ENCODE results near the gene DMRTB1. TPM values are rescaled to one million over a fixed set of nuclear protein-coding genes. Genes with fewer than 3 reads are reported as not detected.

The DMRTB1 gene
- total RNA-seq, 2 donors from 2014 or later = not detected

- Mint-ChIP-seq H3K27me3 (ENCODE audit: low read depth) (no peaks in the 10 kb centered on the region), H3K4me1 (ENCODE audit: low read depth) (no peaks in the 10 kb centered on the region), H3K27ac (no peak overlapping the region), H3K9me3 (no peaks in the 10 kb centered on the region), H3K4me3 (no peak overlapping the region), H3K36me3 (ENCODE audit: insufficient read depth in 2 of 2) (no peaks in the 10 kb centered on the region)
- ATAC-seq (replicated peaks in 1 of 2) = no peak
- DNase-seq = no peak
Measured at GRCh38 chr1:53442299-53442698, 16.9 kb upstream of the DMRTB1 start.

- no peaks in the 10 kb centered on the region for H3K36me3 Mint-ChIP-seq (ENCODE audit: insufficient read depth in 2 of 2)
- DNase-seq = no peak
- ATAC-seq (replicated peaks in 1 of 2) = no peak
- H3K27me3 Mint-ChIP-seq (ENCODE audit: low read depth) = peaks cover 10% of the 10 kb centered on the region
- no peak overlapping the region for H3K27ac Mint-ChIP-seq
- H3K4me1 Mint-ChIP-seq (ENCODE audit: low read depth) = no peaks in the 10 kb centered on the region
- H3K4me3 Mint-ChIP-seq = no peak overlapping the region
- no peaks in the 10 kb centered on the region for H3K9me3 Mint-ChIP-seq
Measured at GRCh38 chr1:53446051-53446450, 13.1 kb upstream of the DMRTB1 start.

- ATAC-seq (replicated peaks in 1 of 2) (no peak), DNase-seq (no peak)
- no peaks in the 10 kb centered on the region for H3K9me3 Mint-ChIP-seq
- H3K27ac Mint-ChIP-seq = no peak overlapping the region
- H3K4me1 Mint-ChIP-seq (ENCODE audit: low read depth) = no peaks in the 10 kb centered on the region
- no peak overlapping the region for H3K4me3 Mint-ChIP-seq
- H3K36me3 Mint-ChIP-seq (ENCODE audit: insufficient read depth in 2 of 2) = no peaks in the 10 kb centered on the region
- peaks cover 10% of the 10 kb centered on the region for H3K27me3 Mint-ChIP-seq (ENCODE audit: low read depth)
Measured at GRCh38 chr1:53447413-53447812, 11.8 kb upstream of the DMRTB1 start.

GRCh38 chr1:53448241-53448841 lies 10.9 kb upstream of the DMRTB1 start:
- no peaks in the 10 kb centered on the region for H3K9me3 Mint-ChIP-seq
- H3K27ac Mint-ChIP-seq = no peak overlapping the region
- no peak for DNase-seq
- ATAC-seq (replicated peaks in 1 of 2) = no peak
- H3K27me3 Mint-ChIP-seq (ENCODE audit: low read depth) = peaks cover 10% of the 10 kb centered on the region
- no peaks in the 10 kb centered on the region for H3K4me1 Mint-ChIP-seq (ENCODE audit: low read depth)
- H3K4me3 Mint-ChIP-seq = no peak overlapping the region
- no peaks in the 10 kb centered on the region for H3K36me3 Mint-ChIP-seq (ENCODE audit: insufficient read depth in 2 of 2)

- Mint-ChIP-seq H3K27me3 (ENCODE audit: low read depth) (peaks cover 10% of the 10 kb centered on the region), H3K4me3 (no peak overlapping the region), H3K9me3 (no peaks in the 10 kb centered on the region), H3K4me1 (ENCODE audit: low read depth) (no peaks in the 10 kb centered on the region), H3K36me3 (ENCODE audit: insufficient read depth in 2 of 2) (no peaks in the 10 kb centered on the region), H3K27ac (no peak overlapping the region)
- DNase-seq (no peak), ATAC-seq (replicated peaks in 1 of 2) (no peak)
Measured at GRCh38 chr1:53449021-53449420, 10.2 kb upstream of the DMRTB1 start.

GRCh38 chr1:53449693-53450092 lies 9.5 kb upstream of the DMRTB1 start:
- no peaks in the 10 kb centered on the region for H3K36me3 Mint-ChIP-seq (ENCODE audit: insufficient read depth in 2 of 2)
- H3K4me1 Mint-ChIP-seq (ENCODE audit: low read depth) = no peaks in the 10 kb centered on the region
- H3K27ac Mint-ChIP-seq = no peak overlapping the region
- H3K27me3 Mint-ChIP-seq (ENCODE audit: low read depth) = peaks cover 10% of the 10 kb centered on the region
- DNase-seq (no peak), ATAC-seq (replicated peaks in 1 of 2) (no peak)
- H3K4me3 Mint-ChIP-seq = no peak overlapping the region
- H3K9me3 Mint-ChIP-seq = no peaks in the 10 kb centered on the region

- H3K9me3 Mint-ChIP-seq = no peaks in the 10 kb centered on the region
- DNase-seq (peak in 1 of 2 donors; percentile 7), ATAC-seq (replicated peaks in 1 of 2) (no peak)
- no peak overlapping the region for H3K4me3 Mint-ChIP-seq
- no peak overlapping the region for H3K27ac Mint-ChIP-seq
- H3K27me3 Mint-ChIP-seq (ENCODE audit: low read depth) = peaks cover 10% of the 10 kb centered on the region
- no peaks in the 10 kb centered on the region for H3K36me3 Mint-ChIP-seq (ENCODE audit: insufficient read depth in 2 of 2)
- no peaks in the 10 kb centered on the region for H3K4me1 Mint-ChIP-seq (ENCODE audit: low read depth)
Measured at GRCh38 chr1:53450225-53450624, 9.0 kb upstream of the DMRTB1 start.

GRCh38 chr1:53454019-53454418 lies 5.2 kb upstream of the DMRTB1 start:
- ATAC-seq (replicated peaks in 1 of 2) (no peak), DNase-seq (no peak)
- no peaks in the 10 kb centered on the region for H3K36me3 Mint-ChIP-seq (ENCODE audit: insufficient read depth in 2 of 2)
- H3K4me1 Mint-ChIP-seq (ENCODE audit: low read depth) = no peaks in the 10 kb centered on the region
- H3K27ac Mint-ChIP-seq = no peak overlapping the region
- H3K4me3 Mint-ChIP-seq = no peak overlapping the region
- H3K27me3 Mint-ChIP-seq (ENCODE audit: low read depth) = peaks cover 10% of the 10 kb centered on the region
- H3K9me3 Mint-ChIP-seq = no peaks in the 10 kb centered on the region

GRCh38 chr1:53455364-53455991 lies 3.7 kb upstream of the DMRTB1 start:
- no peaks in the 10 kb centered on the region for H3K36me3 Mint-ChIP-seq (ENCODE audit: insufficient read depth in 2 of 2)
- no peak for DNase-seq
- ATAC-seq (replicated peaks in 1 of 2) = no peak
- H3K9me3 Mint-ChIP-seq = no peaks in the 10 kb centered on the region
- no peaks in the 10 kb centered on the region for H3K27me3 Mint-ChIP-seq (ENCODE audit: low read depth)
- H3K4me3 Mint-ChIP-seq = no peak overlapping the region
- H3K4me1 Mint-ChIP-seq (ENCODE audit: low read depth) = no peaks in the 10 kb centered on the region
- H3K27ac Mint-ChIP-seq = no peak overlapping the region

GRCh38 chr1:53458634-53459033 lies 565 bp upstream of the DMRTB1 start:
- no peaks in the 10 kb centered on the region for H3K9me3 Mint-ChIP-seq
- ATAC-seq (replicated peaks in 1 of 2) = no peak
- no peaks in the 10 kb centered on the region for H3K4me1 Mint-ChIP-seq (ENCODE audit: low read depth)
- H3K27me3 Mint-ChIP-seq (ENCODE audit: low read depth) = no peaks in the 10 kb centered on the region
- no peak for DNase-seq
- H3K36me3 Mint-ChIP-seq (ENCODE audit: insufficient read depth in 2 of 2) = no peaks in the 10 kb centered on the region
- no peak overlapping the region for H3K27ac Mint-ChIP-seq
- no peak overlapping the region for H3K4me3 Mint-ChIP-seq

GRCh38 chr1:53460211-53460634 lies 1.0 kb downstream of the DMRTB1 start:
- ATAC-seq (replicated peaks in 1 of 2) (no peak), DNase-seq (no peak)
- Mint-ChIP-seq H3K27ac (no peak overlapping the region), H3K36me3 (ENCODE audit: insufficient read depth in 2 of 2) (no peaks in the 10 kb centered on the region), H3K4me3 (no peak overlapping the region), H3K4me1 (ENCODE audit: low read depth) (no peaks in the 10 kb centered on the region), H3K27me3 (ENCODE audit: low read depth) (no peaks in the 10 kb centered on the region), H3K9me3 (no peaks in the 10 kb centered on the region)

GRCh38 chr1:53460666-53461322 lies 1.6 kb downstream of the DMRTB1 start:
- Mint-ChIP-seq H3K4me1 (ENCODE audit: low read depth) (no peaks in the 10 kb centered on the region), H3K4me3 (no peak overlapping the region), H3K9me3 (no peaks in the 10 kb centered on the region), H3K27me3 (ENCODE audit: low read depth) (no peaks in the 10 kb centered on the region), H3K36me3 (ENCODE audit: insufficient read depth in 2 of 2) (no peaks in the 10 kb centered on the region), H3K27ac (no peak overlapping the region)
- ATAC-seq (replicated peaks in 1 of 2) = no peak
- no peak for DNase-seq

GRCh38 chr1:53461323-53462044 lies 2.3 kb downstream of the DMRTB1 start:
- Mint-ChIP-seq H3K36me3 (ENCODE audit: insufficient read depth in 2 of 2) (no peaks in the 10 kb centered on the region), H3K9me3 (no peaks in the 10 kb centered on the region), H3K4me3 (no peak overlapping the region), H3K4me1 (ENCODE audit: low read depth) (no peaks in the 10 kb centered on the region), H3K27me3 (ENCODE audit: low read depth) (no peaks in the 10 kb centered on the region), H3K27ac (no peak overlapping the region)
- no peak for ATAC-seq (replicated peaks in 1 of 2)
- DNase-seq = no peak

Data from activated T-cell treated with anti-CD3 and anti-CD28 coated beads, Interleukin-2, amount 50 U/mL, for 72 hours (primary cell).